SU-DHL-6 (cell line): ENCODE results near the gene GSK3B.

ENCODE experiments used
- CTCF ChIP-seq: fragments of 200-600 bp; sonication (generic); IDR thresholded peaks from one replicate; pipeline ENCODE4 v1.5.1; 2017; ENCODE audit warnings: antibody characterized with exemption, mild to moderate bottlenecking, low read length, moderate library complexity; ENCODE audit not compliant: insufficient read depth, poor library complexity, severe bottlenecking
- EZH2phosphoT487 ChIP-seq: fragments of 200-600 bp; sonication (generic), shearing (Covaris generic); conservative IDR thresholded peaks from 2 replicates; pipeline ENCODE4 v1.6.1; 2018; ENCODE audit warnings: mild to moderate bottlenecking, antibody characterized with exemption, low read length, moderate library complexity, mixed read lengths

- TF ChIP-seq CTCF (no peak), EZH2phosphoT487 (no peak)
These were observed 112.9 kb downstream of the GSK3B start for GRCh38 chr3:119981386-119981785.
